Amygdala (tissue), 56 donors: ENCODE measurements around the gene FBXL16.

Experiments used
- DNase-seq, 56 donors: peaks; one replicate each; lab custom pipeline; 2025; lab: John Stamatoyannopoulos, UW

FBXL16 gene

DNA sequence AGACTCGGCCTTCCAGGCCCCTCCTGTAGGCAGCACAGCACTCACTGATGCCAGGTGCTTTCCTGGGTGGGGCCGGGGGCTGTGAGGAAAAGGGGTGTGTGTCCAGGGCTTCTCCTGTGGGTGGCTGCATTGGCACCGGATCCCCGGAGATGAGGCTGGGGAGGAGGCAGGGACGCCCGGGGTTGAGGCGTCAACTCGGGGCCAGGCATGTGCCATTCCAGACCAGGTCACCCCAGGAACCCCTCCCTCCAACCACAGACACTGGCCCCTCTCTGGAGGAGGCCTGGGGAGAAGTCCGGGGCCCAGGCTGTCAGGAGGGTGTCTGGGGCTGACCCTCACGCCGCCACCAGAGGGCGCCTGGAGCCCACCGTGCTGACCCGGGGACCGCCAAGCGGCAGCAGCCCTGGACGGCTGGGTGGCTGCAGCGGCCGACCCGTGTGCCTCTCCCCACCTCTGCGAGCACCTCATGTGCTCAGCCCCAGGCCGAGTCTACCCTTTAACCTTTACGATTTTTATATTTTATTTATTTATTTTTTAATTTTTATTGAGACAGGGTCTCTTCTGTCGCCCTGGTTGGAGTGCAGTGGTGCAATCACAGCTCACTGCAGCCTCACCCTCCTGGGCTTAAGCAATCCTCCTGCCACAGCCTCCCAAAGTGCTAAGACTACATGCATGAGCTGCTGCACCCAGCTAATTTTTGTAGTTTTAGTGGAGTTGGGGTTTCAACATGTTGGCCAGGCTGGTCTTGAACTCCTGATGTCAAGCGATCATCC is 6.1 kb upstream of the FBXL16 start:
- peak in 47 of 56 donors; percentile 16 to 86 (median 54) for DNase-seq

DNA sequence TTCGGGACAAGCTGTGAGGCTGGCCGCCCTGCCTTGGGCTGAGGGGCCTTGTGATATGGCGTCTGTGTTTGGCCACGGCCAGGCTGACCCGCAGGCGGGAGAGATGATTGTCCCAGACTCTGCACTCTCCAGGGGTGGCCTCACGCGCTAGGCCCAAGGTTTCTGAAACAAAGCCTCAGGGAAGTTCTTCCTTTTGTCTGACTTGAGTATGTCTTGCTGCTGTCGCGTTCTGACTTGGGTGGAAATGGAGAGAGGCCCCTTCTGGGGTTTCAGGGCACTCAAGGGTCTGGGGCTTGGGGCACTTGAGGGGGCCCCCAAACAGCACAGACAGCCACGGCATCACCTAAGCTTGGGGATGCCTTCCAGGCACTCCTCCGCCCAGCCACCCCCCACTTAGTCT is 5.5 kb upstream of the FBXL16 start:
- DNase-seq, result no peak

- no peak for DNase-seq
Observed at GRCh38 chr16:710500-711075, 5.0 kb upstream of the FBXL16 start.

GRCh38 chr16:709566-710499 is 4.2 kb upstream of the FBXL16 start:
- peak in 53 of 56 donors; percentile 14 to 91 (median 80) for DNase-seq

DNA sequence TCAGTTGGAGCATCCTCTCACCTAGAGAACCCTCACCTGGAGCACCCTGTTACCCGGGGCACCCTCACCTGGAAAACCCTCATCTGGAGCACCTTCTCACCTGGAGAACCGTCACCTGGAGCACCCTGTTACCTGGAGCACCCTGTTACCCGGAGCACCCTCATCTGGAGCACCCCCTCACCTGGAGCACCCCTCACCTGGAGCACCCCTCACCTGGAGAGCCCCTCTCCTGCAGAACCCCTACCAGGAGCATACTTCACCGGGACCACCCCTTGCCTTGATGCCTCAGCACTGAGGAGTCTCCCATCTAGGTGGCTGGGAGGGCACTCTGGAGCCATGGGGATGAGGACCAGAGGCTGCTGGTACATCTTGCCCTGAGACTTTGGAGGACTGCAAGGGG is 3.4 kb upstream of the FBXL16 start:
- DNase-seq, result no peak

- DNase-seq, result no peak
Observed at GRCh38 chr16:708019-708418, 2.4 kb upstream of the FBXL16 start.

- DNase-seq, result no peak
Observed at GRCh38 chr16:707062-707538, 1.5 kb upstream of the FBXL16 start.

DNA sequence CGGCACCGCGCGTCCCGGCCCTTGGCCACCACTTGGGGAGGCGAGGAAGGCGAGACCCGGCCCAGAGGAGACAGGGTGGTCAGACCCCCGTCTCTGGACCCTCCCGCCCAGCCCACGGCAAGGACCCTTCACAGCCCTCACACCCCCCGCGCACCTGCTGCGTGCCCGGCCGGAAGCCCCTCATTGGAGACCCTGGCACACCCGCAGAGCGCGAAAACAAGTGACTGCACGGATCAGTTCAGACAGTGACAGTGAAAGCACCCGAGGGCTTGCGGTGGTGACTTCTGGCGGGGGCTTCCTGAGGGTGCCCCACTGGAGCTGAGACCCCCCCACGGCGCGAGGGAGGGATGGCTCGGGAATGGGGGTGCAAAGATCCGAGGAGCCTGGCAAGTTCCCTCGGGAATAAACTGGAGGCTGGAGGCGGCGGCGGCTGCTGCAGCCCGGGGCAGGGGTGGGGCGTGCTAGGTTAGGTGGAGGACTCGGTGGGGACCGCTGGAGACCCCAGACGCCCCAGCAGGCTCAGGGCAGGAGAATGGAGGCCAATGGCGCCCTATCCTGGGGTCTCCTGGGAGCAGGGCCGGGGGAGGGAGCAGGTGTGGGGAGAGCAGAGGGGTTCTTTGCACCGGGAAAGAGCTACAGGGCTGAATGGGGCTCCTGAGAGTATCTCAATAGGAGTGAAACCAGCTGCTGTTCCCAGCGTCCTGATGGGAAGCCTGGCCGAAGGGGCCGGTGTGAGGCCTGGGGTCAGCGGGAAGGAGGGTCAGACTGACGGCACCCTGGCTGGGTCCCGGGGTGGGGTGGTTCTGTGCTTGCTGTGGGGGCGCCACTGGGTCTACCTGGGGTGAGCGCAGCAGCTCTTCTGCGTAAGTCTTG is 824 bp upstream of the FBXL16 start:
- DNase-seq, result no peak

- no peak for DNase-seq
Observed at GRCh38 chr16:704552-705380, 835 bp downstream of the FBXL16 start.

DNA sequence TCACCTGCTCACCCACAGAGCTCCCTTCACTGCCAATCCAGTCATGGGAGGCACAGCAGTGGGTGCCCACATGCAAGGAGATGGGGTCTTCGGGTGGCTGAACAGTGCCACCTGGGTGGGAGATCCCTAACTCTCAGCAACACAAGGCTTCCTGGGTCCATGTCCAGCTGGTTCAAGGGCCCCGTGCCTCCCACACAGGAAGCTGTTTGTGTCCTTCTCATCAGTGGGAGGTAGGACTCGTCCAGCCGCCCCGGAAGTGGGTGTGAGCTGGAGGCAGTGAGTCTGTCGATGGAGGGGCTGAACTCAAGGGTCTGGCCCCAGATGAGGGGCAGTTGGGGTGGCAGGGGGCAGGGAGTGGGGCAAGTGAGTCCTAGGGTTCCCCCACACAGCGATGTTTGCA is 1.6 kb downstream of the FBXL16 start:
- DNase-seq, result no peak

DNA sequence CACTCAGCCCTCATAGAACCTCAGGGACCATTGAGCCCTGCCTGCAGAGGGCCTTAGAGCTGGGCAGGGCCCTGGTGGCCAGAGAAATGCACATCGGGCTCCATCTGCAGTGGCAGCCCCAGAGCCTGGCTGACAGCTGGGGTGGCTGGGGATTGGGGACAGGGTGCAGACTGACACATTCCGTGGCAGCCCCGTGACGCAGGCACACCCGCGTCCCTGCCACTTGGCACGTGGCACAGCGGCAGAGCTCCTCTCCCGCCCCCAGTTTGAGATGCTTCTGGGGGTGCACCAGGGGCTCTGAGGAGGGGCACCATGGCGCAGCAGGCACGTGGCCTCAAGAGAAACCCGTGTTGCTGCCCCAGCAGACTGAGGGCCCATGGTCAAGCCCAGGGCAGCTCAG is 2.2 kb downstream of the FBXL16 start:
- DNase-seq, result peak in 6 of 56 donors; percentile 17 to 35 (median 30)

DNA sequence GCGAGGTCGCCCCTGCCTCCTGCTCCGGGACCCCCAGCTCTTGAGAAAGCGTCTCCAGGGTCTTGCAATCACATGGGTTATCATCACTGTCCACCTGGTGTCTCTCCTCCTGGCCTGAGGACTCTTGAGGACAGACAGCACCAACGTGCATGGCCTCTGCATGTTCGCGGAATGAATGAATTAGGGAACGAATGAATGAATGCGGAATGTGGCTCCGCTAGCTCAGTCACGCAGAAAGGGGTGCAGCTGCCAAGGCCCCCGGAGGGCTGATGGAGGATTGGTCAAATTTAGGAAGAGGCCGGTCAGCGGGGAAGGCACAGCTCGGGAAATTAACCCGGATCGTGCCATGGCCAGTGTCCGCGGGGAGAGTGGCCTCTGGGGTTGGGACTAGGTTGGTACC is 3.3 kb downstream of the FBXL16 start:
- no peak for DNase-seq

DNA sequence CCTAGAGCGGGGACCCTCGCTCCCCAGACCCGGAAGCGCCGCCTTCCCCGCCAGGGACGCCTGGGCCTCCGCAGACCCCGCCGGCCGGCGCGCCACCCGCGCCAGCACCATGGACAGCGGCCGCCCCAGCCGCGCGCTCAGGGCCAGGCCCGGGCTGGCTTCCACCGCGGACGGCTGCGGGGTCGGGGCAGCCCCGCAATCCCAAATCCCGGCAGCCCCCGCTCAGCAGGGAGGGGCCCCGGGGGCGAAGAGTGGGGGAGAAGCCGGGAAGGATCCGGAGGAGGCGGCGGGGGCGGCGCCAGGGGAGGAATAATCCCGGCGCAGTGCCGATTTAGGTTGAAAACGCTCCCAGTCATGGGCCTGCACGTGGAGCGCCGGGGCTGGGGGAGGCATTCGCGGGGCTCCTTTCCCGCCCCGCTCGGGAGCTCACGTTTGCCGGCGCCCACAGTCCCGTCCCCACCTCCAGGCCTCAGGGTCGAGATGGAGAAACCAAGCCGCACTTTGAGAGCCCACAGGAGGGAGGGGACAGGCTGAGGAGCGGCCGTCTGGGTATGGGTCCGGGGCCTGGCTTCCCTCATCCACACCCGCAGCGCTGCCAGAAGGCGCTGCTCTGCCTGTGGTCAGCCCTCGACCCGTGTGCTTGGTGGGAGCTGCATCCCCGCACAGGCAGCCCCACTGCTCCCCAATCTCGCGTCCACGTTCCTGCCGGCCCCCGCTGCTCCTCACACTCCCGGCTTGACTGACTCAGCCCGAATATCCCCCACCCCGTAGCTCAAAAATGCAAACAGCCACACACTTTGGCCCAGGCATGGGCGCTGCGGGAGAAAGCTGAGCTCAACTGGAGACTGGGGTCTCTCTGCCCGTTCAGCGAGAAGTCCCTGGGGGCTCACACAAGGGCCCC is 4.7 kb downstream of the FBXL16 start:
- peak in 3 of 56 donors; percentile 30 to 50 (median 42) for DNase-seq

- no peak for DNase-seq
Observed at GRCh38 chr16:698911-699671, 6.5 kb downstream of the FBXL16 start.

DNA sequence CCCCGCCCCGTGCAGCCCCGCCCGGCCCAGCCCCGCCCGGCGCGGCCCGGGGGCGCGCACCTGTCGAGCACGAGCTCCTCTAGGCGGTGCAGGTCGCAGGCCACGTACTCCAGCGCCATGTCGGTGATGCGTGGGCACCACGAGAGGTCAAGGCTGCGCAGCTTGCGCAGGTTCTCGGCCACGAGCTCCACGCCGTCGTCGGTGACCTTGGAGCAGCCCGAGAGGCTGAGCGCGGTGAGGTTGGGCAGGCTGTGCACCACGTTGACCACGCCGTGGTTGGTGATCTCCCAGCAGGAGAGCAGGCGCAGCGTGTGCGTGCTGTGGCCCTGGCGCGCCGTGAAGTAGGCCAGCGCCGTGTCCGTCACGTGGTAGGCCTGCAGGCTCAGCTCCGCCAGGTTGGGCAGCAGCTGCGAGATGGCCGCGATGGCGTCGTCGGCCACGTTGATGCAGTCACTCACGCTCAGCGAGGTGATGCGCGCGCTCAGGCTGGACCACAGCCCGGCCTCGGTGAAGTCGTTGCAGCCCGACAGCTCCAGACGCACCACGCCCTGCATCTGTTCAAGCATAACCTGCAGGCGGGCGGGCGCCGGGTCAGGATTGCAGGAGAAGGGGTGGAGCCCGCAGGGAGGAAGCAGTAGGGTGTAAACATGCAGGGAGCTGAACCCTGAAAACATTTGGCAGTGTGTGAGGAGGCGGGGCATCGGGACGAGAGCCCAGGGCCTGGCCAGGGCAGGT is 10.1 kb downstream of the FBXL16 start:
- DNase-seq, result peak in 8 of 56 donors; percentile 23 to 44 (median 37)

- no peak for DNase-seq
Observed at GRCh38 chr16:694863-695354, 10.7 kb downstream of the FBXL16 start.
